ENCODE measurements around the gene PITPNB.

The PITPNB gene

GRCh38 chr22:27952779-27953178 lies 33.7 kb upstream of the PITPNB start:
- H3K79me2 ChIP-seq (ENCODE audit: control insufficient read depth, low read length): no peaks in the 10 kb centered on the region
- no peak overlapping the region for H3K27ac ChIP-seq (ENCODE audit: low read depth, low read length)
- H3K9me3 ChIP-seq (ENCODE audit: control insufficient read depth, insufficient read depth, low read length): no peaks in the 10 kb centered on the region; the same call in 1 of the 2 replicates
- H3K4me1 ChIP-seq (ENCODE audit: control insufficient read depth, low read length): no peaks in the 10 kb centered on the region
- H4K20me1 ChIP-seq (ENCODE audit: control insufficient read depth, insufficient read depth, low read depth, low read length): no peaks in the 10 kb centered on the region
- no peaks in the 10 kb centered on the region for H3K27me3 ChIP-seq (ENCODE audit: control insufficient read depth, low read length)
- H3F3A ChIP-seq (ENCODE audit: control insufficient read depth, insufficient read depth): no peaks in the 10 kb centered on the region
- no peak for TF ChIP-seq CTCF (IDR thresholded peaks at IDR 0.05; ENCODE audit: low read depth, low read length, poor library complexity, severe bottlenecking)
- TF ChIP-seq EZH2phosphoT487 (IDR thresholded peaks at IDR 0.05; ENCODE audit: borderline replicate concordance, low read length): no peak
- no peak overlapping the region for H3K4me2 ChIP-seq (ENCODE audit: low read length)
- no peaks in the 10 kb centered on the region for H3K9me2 ChIP-seq (replicated peaks; ENCODE audit: control insufficient read depth, low read length)
- H3K4me3 ChIP-seq (ENCODE audit: low read length): no peak overlapping the region
- H3K36me3 ChIP-seq (ENCODE audit: control insufficient read depth, low read length): no peaks in the 10 kb centered on the region

- no peaks in the 10 kb centered on the region for H3K4me1 ChIP-seq (ENCODE audit: control insufficient read depth, low read length)
- no peaks in the 10 kb centered on the region for H4K20me1 ChIP-seq (ENCODE audit: control insufficient read depth, insufficient read depth, low read depth, low read length)
- H3K27ac ChIP-seq (ENCODE audit: low read depth, low read length): no peak overlapping the region
- no peaks in the 10 kb centered on the region for H3K9me2 ChIP-seq (replicated peaks; ENCODE audit: control insufficient read depth, low read length)
- no peaks in the 10 kb centered on the region for H3K9me3 ChIP-seq (ENCODE audit: control insufficient read depth, insufficient read depth, low read length)
- no peak overlapping the region for H3K4me3 ChIP-seq (ENCODE audit: low read length)
- no peak overlapping the region for H3K4me2 ChIP-seq (ENCODE audit: low read length)
- TF ChIP-seq CTCF (IDR thresholded peaks at IDR 0.05; ENCODE audit: low read depth, low read length, poor library complexity, severe bottlenecking): no peak
- TF ChIP-seq EZH2phosphoT487 (IDR thresholded peaks at IDR 0.05; ENCODE audit: borderline replicate concordance, low read length): no peak
- no peaks in the 10 kb centered on the region for H3F3A ChIP-seq (ENCODE audit: control insufficient read depth, insufficient read depth)
- no peaks in the 10 kb centered on the region for H3K27me3 ChIP-seq (ENCODE audit: control insufficient read depth, low read length)
- H3K79me2 ChIP-seq (ENCODE audit: control insufficient read depth, low read length): no peaks in the 10 kb centered on the region
- H3K36me3 ChIP-seq (ENCODE audit: control insufficient read depth, low read length): no peaks in the 10 kb centered on the region
These were observed 33.0 kb upstream of the PITPNB start for GRCh38 chr22:27952091-27952490.

- Histone ChIP-seq H3K27me3 (ENCODE audit: control insufficient read depth, low read length) (no peaks in the 10 kb centered on the region), H4K20me1 (ENCODE audit: control insufficient read depth, insufficient read depth, low read depth, low read length) (no peaks in the 10 kb centered on the region), H3K36me3 (ENCODE audit: control insufficient read depth, low read length) (no peaks in the 10 kb centered on the region), H3K79me2 (ENCODE audit: control insufficient read depth, low read length) (no peaks in the 10 kb centered on the region), H3K4me2 (ENCODE audit: low read length) (no peak overlapping the region), H3K4me3 (ENCODE audit: low read length) (no peak overlapping the region), H3K4me1 (ENCODE audit: control insufficient read depth, low read length) (peaks cover 3% of the 10 kb centered on the region), H3K27ac (ENCODE audit: low read depth, low read length) (no peak overlapping the region), H3K9me2 (replicated peaks; ENCODE audit: control insufficient read depth, low read length) (no peaks in the 10 kb centered on the region), H3F3A (ENCODE audit: control insufficient read depth, insufficient read depth) (no peaks in the 10 kb centered on the region), H3K9me3 (ENCODE audit: control insufficient read depth, insufficient read depth, low read length) (no peaks in the 10 kb centered on the region)
- TF ChIP-seq EZH2phosphoT487 (IDR thresholded peaks at IDR 0.05; ENCODE audit: borderline replicate concordance, low read length) (no peak), CTCF (IDR thresholded peaks at IDR 0.05; ENCODE audit: low read depth, low read length, poor library complexity, severe bottlenecking) (no peak)
These were observed 30.4 kb upstream of the PITPNB start for GRCh38 chr22:27949421-27949820.

GRCh38 chr22:27948569-27948968 lies 29.5 kb upstream of the PITPNB start:
- Histone ChIP-seq H3K4me3 (ENCODE audit: low read length) (no peak overlapping the region), H3K79me2 (ENCODE audit: control insufficient read depth, low read length) (no peaks in the 10 kb centered on the region), H3K27me3 (ENCODE audit: control insufficient read depth, low read length) (no peaks in the 10 kb centered on the region), H3K9me3 (ENCODE audit: control insufficient read depth, insufficient read depth, low read length) (no peaks in the 10 kb centered on the region), H3K9me2 (replicated peaks; ENCODE audit: control insufficient read depth, low read length) (no peaks in the 10 kb centered on the region), H3K27ac (ENCODE audit: low read depth, low read length) (no peak overlapping the region), H3F3A (ENCODE audit: control insufficient read depth, insufficient read depth) (no peaks in the 10 kb centered on the region), H3K4me2 (ENCODE audit: low read length) (no peak overlapping the region), H3K4me1 (ENCODE audit: control insufficient read depth, low read length) (peaks cover 5% of the 10 kb centered on the region), H4K20me1 (ENCODE audit: control insufficient read depth, insufficient read depth, low read depth, low read length) (no peaks in the 10 kb centered on the region), H3K36me3 (ENCODE audit: control insufficient read depth, low read length) (no peaks in the 10 kb centered on the region)
- TF ChIP-seq EZH2phosphoT487 (IDR thresholded peaks at IDR 0.05; ENCODE audit: borderline replicate concordance, low read length) (no peak), CTCF (IDR thresholded peaks at IDR 0.05; ENCODE audit: low read depth, low read length, poor library complexity, severe bottlenecking) (no peak)
